Mucosa of rectum (tissue), 2 donors: ENCODE measurements around the gene CPM.
"Not testable (repeated sequence)": the region's sequence is repeated elsewhere in the genome, so short reads cannot be mapped to it uniquely, and the experiment has no call there.

Experiments
- H3K27ac ChIP-seq, 2 donors: one replicate each; pipeline ENCODE4 v1.7.0; 2013; ENCODE audit warnings: inconsistent platforms in 2 of 2, low read depth in 2 of 2, low read length in 2 of 2
- H3K27me3 ChIP-seq, 2 donors: one replicate each; pipeline ENCODE4 v1.7.0; 2013; ENCODE audit warnings: low read length in 2 of 2; ENCODE audit not compliant: control insufficient read depth in 2 of 2, insufficient read depth in 2 of 2
- H3K36me3 ChIP-seq, 2 donors: one replicate each; pipeline ENCODE4 v1.7.0; 2013; ENCODE audit warnings: low read length in 2 of 2; ENCODE audit not compliant: control insufficient read depth in 2 of 2, insufficient read depth in 2 of 2
- H3K4me1 ChIP-seq, 2 donors: one replicate each; pipeline ENCODE4 v1.7.0; 2013; ENCODE audit warnings: low read length in 2 of 2, mild to moderate bottlenecking in 1 of 2; ENCODE audit not compliant: control insufficient read depth in 2 of 2, insufficient read depth in 2 of 2
- H3K4me3 ChIP-seq, 2 donors: one replicate each; pipeline ENCODE4 v1.7.0; 2013; ENCODE audit warnings: low read length in 2 of 2
- H3K9ac ChIP-seq, 2 donors: one replicate each; pipeline ENCODE4 v1.7.0; 2013; ENCODE audit warnings: low read length in 2 of 2, low read depth in 1 of 2, mild to moderate bottlenecking in 1 of 2
- H3K9me3 ChIP-seq, 2 donors: one replicate each; pipeline ENCODE4 v1.7.0; 2013; ENCODE audit warnings: low read length in 2 of 2; ENCODE audit not compliant: control insufficient read depth in 2 of 2
- donor health status: healthy.
- donor health status: Normal muscosa, but diverticular disease.

The CPM gene

DNA sequence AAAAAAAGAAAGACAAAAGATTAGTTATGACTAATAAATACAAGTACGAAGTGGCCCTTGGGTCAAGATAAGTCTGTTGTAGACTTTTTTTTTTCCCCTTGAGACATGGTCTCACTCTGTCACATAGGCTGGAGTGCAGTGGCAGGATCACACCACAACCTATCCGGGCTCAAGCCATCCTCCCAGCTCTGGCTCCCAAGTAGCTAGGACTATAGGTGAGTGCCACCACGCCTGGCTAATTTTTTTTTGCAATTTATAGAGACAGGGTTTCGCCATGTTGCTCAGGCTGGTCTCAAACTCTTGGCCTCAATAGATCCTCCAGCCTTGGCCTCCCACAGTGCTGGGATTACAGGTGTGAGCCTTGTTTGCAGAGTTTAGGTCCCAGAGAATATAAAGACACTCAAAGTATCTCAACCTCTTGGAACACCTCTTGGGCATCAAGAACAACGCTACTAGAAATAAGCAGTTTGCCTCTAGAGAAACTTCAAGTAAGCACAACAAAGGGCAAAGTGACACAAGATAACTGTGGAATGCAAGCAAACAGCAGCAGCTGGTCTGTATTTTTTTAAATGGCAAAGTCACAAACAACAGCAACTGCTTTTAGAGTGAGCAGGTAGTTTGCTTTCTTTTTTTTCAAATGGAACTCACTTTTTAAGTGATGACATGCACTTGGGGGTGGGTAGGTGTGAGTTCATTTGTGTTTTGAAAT, 128.9 kb downstream of the CPM start:
- Histone ChIP-seq H3K9ac (no peak overlapping the region), H3K36me3 (no peaks in the 10 kb centered on the region), H3K27ac (no peak overlapping the region), H3K9me3 (no peaks in the 10 kb centered on the region), H3K27me3 (no peaks in the 10 kb centered on the region), H3K4me3 (no peak overlapping the region), H3K4me1 (peaks cover 2 to 7% of the 10 kb centered on the region in 2 donors)

GRCh38 chr12:68802911-68803651, 129.9 kb downstream of the CPM start:
- H3K9me3 ChIP-seq, H3K36me3 ChIP-seq, H3K27me3 ChIP-seq, H3K9ac ChIP-seq, H3K4me3 ChIP-seq, H3K27ac ChIP-seq, H3K4me1 ChIP-seq: not testable (repeated sequence)

GRCh38 chr12:68802372-68802745, 130.6 kb downstream of the CPM start:
- Histone ChIP-seq H3K27ac (peak overlapping the region; percentile 13 to 41), H3K9ac (peak overlapping the region in 1 of 2 donors; percentile 51)
- H3K4me1 ChIP-seq, H3K36me3 ChIP-seq, H3K9me3 ChIP-seq, H3K4me3 ChIP-seq, H3K27me3 ChIP-seq: not testable (repeated sequence)
